Measurements from ENCODE around the gene FMNL2.
A peak's percentile ranks its signal among the peaks of the same experiment; 100 is the strongest.

The FMNL2 gene

DNA sequence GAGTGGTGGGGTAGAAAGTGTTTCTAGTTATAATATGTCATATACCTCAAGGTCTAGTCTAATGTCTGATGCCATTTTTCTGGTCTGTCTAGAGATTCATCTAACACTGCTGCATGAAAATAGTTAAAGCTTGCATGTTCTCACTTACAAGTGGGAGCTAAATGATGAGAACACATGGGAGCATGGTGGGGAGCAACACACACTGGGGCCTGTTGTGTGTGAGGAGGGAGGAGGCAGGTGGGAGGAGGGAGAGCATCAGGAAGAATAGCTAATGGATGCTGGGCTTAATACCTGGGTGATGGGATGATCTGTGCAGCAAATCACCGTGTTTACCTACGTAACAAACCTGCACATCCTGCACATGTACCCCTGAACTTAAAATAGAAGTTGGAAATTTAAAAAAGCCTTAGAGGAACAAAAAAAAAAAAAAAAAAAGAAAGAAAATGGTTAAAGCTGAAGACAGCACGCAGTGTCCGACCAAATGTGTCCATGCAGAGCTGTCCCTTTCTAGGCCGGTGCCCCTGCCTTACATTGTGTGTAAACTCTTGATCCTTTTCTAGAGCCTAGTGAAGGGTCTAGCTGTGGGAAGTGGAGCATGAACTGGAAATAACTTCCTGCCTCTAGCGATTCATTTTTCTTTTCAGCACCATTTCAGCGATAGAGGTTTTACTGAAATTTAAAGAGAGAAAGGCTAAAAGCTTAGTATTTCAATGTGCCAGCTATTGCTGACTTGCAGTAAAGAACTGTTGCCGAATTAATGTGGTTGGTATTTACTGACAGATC lies 94.0 kb downstream of the FMNL2 start (continued):
- TF ChIP-seq ZNF423 (tag by site-specific recombination; IDR thresholded peaks at IDR 0.05) = no peak
- TF ChIP-seq, protein P1, sequence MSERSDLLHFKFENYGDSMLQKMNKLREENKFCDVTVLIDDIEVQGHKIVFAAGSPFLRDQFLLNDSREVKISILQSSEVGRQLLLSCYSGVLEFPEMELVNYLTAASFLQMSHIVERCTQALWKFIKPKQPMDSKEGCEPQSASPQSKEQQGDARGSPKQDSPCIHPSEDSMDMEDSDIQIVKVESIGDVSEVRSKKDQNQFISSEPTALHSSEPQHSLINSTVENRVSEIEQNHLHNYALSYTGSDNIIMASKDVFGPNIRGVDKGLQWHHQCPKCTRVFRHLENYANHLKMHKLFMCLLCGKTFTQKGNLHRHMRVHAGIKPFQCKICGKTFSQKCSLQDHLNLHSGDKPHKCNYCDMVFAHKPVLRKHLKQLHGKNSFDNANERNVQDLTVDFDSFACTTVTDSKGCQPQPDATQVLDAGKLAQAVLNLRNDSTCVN (tag by site-specific recombination; optimal IDR thresholded peaks at IDR 0.05) = no peak

DNA sequence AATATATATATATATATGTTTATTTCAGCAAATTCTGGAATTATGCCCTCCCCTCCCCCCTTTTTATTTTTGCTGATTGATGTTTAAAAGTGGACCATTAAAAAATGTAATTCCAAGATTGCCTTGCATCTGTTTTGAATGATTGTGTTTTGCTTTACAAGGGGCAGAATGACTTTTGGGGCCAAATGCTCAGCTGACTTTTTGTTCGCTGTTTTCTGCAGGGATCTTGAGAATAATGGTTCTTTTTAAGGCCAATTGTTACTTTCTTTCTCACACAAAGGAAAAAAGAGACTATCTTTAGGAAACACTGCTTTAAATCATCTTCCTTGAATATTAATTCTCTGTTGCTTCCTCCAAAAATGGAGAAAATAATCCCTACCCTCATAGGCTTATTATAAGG lies 95.9 kb downstream of the FMNL2 start:
- Histone ChIP-seq H3K36me3 (ENCODE audit: control insufficient read depth in 2 of 2, insufficient read depth in 1 of 2, low read length in 2 of 2) (no peaks in the 10 kb centered on the region), H3K4me1 (ENCODE audit: control insufficient read depth, insufficient read depth, low read length) (peaks cover 21% of the 10 kb centered on the region; the same call in 1 of the 2 replicates), H3K9me3 (ENCODE audit: control insufficient read depth, insufficient read depth, low read depth, low read length) (no peaks in the 10 kb centered on the region), H3K27ac (ENCODE audit: extremely low read depth, low read depth, low read length) (no peak overlapping the region), H3K4me3 (ENCODE audit: low read depth, low read length) (no peak overlapping the region)
- CTCF ChIA-PET = interaction anchor here (0.7 kb wide), 1 partner anchor 11 kb away, joined by 6 read pairs; no protein-coding TSS in a partner anchor
- TF ChIP-seq, protein P2, sequence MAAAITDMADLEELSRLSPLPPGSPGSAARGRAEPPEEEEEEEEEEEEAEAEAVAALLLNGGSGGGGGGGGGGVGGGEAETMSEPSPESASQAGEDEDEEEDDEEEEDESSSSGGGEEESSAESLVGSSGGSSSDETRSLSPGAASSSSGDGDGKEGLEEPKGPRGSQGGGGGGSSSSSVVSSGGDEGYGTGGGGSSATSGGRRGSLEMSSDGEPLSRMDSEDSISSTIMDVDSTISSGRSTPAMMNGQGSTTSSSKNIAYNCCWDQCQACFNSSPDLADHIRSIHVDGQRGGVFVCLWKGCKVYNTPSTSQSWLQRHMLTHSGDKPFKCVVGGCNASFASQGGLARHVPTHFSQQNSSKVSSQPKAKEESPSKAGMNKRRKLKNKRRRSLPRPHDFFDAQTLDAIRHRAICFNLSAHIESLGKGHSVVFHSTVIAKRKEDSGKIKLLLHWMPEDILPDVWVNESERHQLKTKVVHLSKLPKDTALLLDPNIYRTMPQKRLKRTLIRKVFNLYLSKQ (tag by site-specific recombination; IDR thresholded peaks at IDR 0.05; ENCODE audit: borderline replicate concordance) = no peak
- TF ChIP-seq ZNF169 (tag by site-specific recombination; IDR thresholded peaks at IDR 0.05) (no peak), ZNF555 (tag by site-specific recombination; conservative IDR thresholded peaks at IDR 0.05) (no peak), OVOL3 (tag by site-specific recombination; IDR thresholded peaks at IDR 0.05) (no peak), ZNF837 (tag by site-specific recombination; IDR thresholded peaks at IDR 0.05) (no peak), RBAK (tag by site-specific recombination; IDR thresholded peaks at IDR 0.05) (no peak), ZNF624 (tag by site-specific recombination; IDR thresholded peaks at IDR 0.05) (no peak), ZNF174 (tag by site-specific recombination; IDR thresholded peaks at IDR 0.05) (no peak), ZNF302 (tag by site-specific recombination; IDR thresholded peaks at IDR 0.05; ENCODE audit: low read depth) (no peak)
- TF ChIP-seq, protein P3, sequence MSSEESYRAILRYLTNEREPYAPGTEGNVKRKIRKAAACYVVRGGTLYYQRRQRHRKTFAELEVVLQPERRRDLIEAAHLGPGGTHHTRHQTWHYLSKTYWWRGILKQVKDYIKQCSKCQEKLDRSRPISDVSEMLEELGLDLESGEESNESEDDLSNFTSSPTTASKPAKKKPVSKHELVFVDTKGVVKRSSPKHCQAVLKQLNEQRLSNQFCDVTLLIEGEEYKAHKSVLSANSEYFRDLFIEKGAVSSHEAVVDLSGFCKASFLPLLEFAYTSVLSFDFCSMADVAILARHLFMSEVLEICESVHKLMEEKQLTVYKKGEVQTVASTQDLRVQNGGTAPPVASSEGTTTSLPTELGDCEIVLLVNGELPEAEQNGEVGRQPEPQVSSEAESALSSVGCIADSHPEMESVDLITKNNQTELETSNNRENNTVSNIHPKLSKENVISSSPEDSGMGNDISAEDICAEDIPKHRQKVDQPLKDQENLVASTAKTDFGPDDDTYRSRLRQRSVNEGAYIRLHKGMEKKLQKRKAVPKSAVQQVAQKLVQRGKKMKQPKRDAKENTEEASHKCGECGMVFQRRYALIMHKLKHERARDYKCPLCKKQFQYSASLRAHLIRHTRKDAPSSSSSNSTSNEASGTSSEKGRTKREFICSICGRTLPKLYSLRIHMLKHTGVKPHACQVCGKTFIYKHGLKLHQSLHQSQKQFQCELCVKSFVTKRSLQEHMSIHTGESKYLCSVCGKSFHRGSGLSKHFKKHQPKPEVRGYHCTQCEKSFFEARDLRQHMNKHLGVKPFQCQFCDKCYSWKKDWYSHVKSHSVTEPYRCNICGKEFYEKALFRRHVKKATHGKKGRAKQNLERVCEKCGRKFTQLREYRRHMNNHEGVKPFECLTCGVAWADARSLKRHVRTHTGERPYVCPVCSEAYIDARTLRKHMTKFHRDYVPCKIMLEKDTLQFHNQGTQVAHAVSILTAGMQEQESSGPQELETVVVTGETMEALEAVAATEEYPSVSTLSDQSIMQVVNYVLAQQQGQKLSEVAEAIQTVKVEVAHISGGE (tag by site-specific recombination; conservative IDR thresholded peaks at IDR 0.05; ENCODE audit: low read depth) = no peak
- TF ChIP-seq, protein P4, sequence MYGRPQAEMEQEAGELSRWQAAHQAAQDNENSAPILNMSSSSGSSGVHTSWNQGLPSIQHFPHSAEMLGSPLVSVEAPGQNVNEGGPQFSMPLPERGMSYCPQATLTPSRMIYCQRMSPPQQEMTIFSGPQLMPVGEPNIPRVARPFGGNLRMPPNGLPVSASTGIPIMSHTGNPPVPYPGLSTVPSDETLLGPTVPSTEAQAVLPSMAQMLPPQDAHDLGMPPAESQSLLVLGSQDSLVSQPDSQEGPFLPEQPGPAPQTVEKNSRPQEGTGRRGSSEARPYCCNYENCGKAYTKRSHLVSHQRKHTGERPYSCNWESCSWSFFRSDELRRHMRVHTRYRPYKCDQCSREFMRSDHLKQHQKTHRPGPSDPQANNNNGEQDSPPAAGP (tag by site-specific recombination; IDR thresholded peaks at IDR 0.05) = no peak
- POLR2A ChIA-PET = no interaction called here

DNA sequence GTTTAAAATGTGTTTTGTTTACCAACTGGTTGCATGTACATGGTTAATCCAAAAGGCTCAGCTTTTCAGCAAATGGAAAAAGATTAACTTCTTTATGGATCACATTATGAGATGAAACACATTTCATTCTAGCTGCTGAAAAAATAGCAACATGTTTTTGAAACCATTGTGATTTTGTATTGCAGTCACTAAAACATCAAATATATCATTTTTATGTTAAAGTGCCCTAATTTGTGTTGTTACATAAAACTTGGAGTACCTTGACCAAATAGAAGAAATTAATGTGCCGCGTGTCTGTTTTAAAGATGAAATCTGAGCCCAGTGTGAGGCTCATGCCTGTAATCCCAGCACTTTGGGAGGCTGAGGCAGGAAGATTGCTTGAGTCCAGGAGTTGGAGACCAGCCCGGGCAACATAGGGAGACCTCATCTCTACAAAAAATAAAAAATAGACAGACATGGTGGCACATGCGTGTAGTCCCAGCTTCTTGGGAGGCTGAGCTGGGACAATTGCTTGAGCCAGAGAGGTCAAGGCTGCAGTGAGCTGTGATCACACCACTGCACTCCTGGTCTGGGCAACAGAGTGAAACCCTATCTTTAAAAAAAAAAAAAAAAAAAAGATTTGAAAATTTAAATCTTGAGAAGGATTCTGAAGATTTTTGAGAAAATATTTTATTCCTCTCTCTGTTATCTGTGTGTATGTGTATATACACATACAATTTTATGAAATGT lies 96.6 kb downstream of the FMNL2 start:
- H3K27ac ChIP-seq (ENCODE audit: extremely low read depth, low read depth, low read length) = no peak overlapping the region
- ChIA-PET CTCF (interaction anchor here (0.6 kb wide), 1 partner anchor 29 kb away, joined by 3 read pairs; no protein-coding TSS in a partner anchor), POLR2A (no interaction called here)
- H3K36me3 ChIP-seq (ENCODE audit: control insufficient read depth in 2 of 2, insufficient read depth in 1 of 2, low read length in 2 of 2) = no peaks in the 10 kb centered on the region
- H3K9me3 ChIP-seq (ENCODE audit: control insufficient read depth, insufficient read depth, low read depth, low read length) = no peaks in the 10 kb centered on the region
- H3K4me1 ChIP-seq (ENCODE audit: control insufficient read depth, insufficient read depth, low read length) = peaks cover 16% of the 10 kb centered on the region; the same call in 1 of the 2 replicates
- H3K4me3 ChIP-seq (ENCODE audit: low read depth, low read length) = no peak overlapping the region
- TF ChIP-seq SCRT1 (tag by site-specific recombination; IDR thresholded peaks at IDR 0.05; ENCODE audit: borderline replicate concordance) = peak; percentile 58; the same call in 1 of the 2 replicates
- TF ChIP-seq IKZF3 (tag by site-specific recombination; IDR thresholded peaks at IDR 0.05) = 0 out of 2 replicates have a peak, but pooled peaks have one; percentile 23
- TF ChIP-seq SCRT2 (tag by site-specific recombination; IDR thresholded peaks at IDR 0.05) = 0 out of 2 replicates have a peak, but pooled peaks have one; percentile 24
- 0 out of 2 replicates have a peak, but pooled peaks have one; percentile 10 for TF ChIP-seq ZBTB8A (tag by site-specific recombination; IDR thresholded peaks at IDR 0.05)
- 0 out of 2 replicates have a peak, but pooled peaks have one; percentile 20 for TF ChIP-seq ZNF843 (tag by site-specific recombination; IDR thresholded peaks at IDR 0.05)
- 0 out of 2 replicates have a peak, but pooled peaks have one; percentile 45 for TF ChIP-seq WT1 (tag by site-specific recombination; IDR thresholded peaks at IDR 0.05)
- TF ChIP-seq, protein P5, sequence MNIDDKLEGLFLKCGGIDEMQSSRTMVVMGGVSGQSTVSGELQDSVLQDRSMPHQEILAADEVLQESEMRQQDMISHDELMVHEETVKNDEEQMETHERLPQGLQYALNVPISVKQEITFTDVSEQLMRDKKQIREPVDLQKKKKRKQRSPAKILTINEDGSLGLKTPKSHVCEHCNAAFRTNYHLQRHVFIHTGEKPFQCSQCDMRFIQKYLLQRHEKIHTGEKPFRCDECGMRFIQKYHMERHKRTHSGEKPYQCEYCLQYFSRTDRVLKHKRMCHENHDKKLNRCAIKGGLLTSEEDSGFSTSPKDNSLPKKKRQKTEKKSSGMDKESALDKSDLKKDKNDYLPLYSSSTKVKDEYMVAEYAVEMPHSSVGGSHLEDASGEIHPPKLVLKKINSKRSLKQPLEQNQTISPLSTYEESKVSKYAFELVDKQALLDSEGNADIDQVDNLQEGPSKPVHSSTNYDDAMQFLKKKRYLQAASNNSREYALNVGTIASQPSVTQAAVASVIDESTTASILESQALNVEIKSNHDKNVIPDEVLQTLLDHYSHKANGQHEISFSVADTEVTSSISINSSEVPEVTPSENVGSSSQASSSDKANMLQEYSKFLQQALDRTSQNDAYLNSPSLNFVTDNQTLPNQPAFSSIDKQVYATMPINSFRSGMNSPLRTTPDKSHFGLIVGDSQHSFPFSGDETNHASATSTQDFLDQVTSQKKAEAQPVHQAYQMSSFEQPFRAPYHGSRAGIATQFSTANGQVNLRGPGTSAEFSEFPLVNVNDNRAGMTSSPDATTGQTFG (tag by site-specific recombination; IDR thresholded peaks at IDR 0.05; ENCODE audit: borderline replicate concordance) = no peak

All from HEK293 (cell line).